Glutamatergic neuron (in vitro differentiated cells): ENCODE measurements around the gene MED13L. TPM values are rescaled to one million over a fixed set of nuclear protein-coding genes. Genes with fewer than 3 reads are reported as not detected.

Experiments
- DNase-seq: peaks from one replicate; pipeline ENCODE4 v3.0.0; 2022
- H3K27ac Mint-ChIP-seq: one replicate; pipeline ENCODE4 v1.8.0; 2020; ENCODE audit warnings: mild to moderate bottlenecking, mixed read lengths, inconsistent platforms; ENCODE audit not compliant: unreplicated experiment
- H3K27me3 Mint-ChIP-seq: one replicate; pipeline ENCODE4 v1.8.0; 2020; ENCODE audit warnings: mild to moderate bottlenecking, moderate library complexity, mixed read lengths, inconsistent platforms; ENCODE audit not compliant: unreplicated experiment
- H3K36me3 Mint-ChIP-seq: one replicate; pipeline ENCODE4 v1.8.0; 2020; ENCODE audit warnings: mild to moderate bottlenecking, mixed read lengths, inconsistent platforms; ENCODE audit not compliant: unreplicated experiment
- H3K4me1 Mint-ChIP-seq: one replicate; pipeline ENCODE4 v1.8.0; 2020; ENCODE audit warnings: mild to moderate bottlenecking, low read depth, mixed read lengths, inconsistent platforms; ENCODE audit not compliant: unreplicated experiment
- H3K4me3 Mint-ChIP-seq: one replicate; pipeline ENCODE4 v1.8.0; 2020; ENCODE audit warnings: mild to moderate bottlenecking, mixed read lengths, inconsistent platforms; ENCODE audit not compliant: unreplicated experiment
- H3K9me3 Mint-ChIP-seq: one replicate; pipeline ENCODE4 v1.8.0; 2020; ENCODE audit warnings: mild to moderate bottlenecking, moderate library complexity, mixed read lengths, inconsistent platforms; ENCODE audit not compliant: unreplicated experiment
- CTCF ChIP-seq: fragments of 200-600 bp; sonication (generic); IDR thresholded peaks from one replicate; pipeline ENCODE4 v1.5.0; 2021; ENCODE audit not compliant: partially characterized antibody, unreplicated experiment
- total RNA-seq: library from RNA; stranded (reverse); fragmentation: NEBNext Ultra II Directional; extraction: Animal tissue kit (Norgen Biotek cat#: 25700); gene quantifications from one replicate; pipeline ENCODE4 v1.2.1, GENCODE V29; 2021; ENCODE audit not compliant: unreplicated experiment

MED13L gene
- total RNA-seq, 1 donor from 2014 or later, result 95.5 TPM

DNA sequence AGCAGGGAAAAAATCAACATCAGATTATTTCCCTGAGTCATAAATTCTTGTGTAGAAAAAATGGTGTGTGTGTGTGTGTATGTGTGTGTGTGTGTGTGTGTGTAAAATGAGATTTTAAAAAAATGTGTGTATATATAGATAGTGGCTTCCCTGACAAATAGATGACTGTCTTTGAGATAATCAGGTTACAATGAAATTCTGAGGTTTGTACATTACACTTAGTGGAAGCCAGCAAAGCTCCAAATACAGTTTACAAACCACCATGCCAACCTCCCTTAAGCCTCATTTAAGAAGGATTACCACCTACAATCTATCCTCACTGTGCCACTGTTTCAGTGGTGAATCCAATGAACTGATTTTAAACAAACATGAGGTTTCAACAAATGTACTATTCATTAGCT lies 93.8 kb downstream of the MED13L start:
- no peak overlapping the region for H3K27ac Mint-ChIP-seq
- DNase-seq, result no peak
- no peaks in the 10 kb centered on the region for H3K9me3 Mint-ChIP-seq
- peaks cover 3% of the 10 kb centered on the region for H3K4me1 Mint-ChIP-seq
- TF ChIP-seq CTCF, result no peak
- no peak overlapping the region for H3K4me3 Mint-ChIP-seq
- H3K27me3 Mint-ChIP-seq, result peaks cover 3% of the 10 kb centered on the region
- H3K36me3 Mint-ChIP-seq, result no peaks in the 10 kb centered on the region

GRCh38 chr12:116182359-116183063 lies 95.0 kb downstream of the MED13L start:
- Mint-ChIP-seq H3K9me3 (no peaks in the 10 kb centered on the region), H3K4me3 (no peak overlapping the region), H3K27ac (no peak overlapping the region), H3K36me3 (no peaks in the 10 kb centered on the region), H3K4me1 (peaks cover 3% of the 10 kb centered on the region), H3K27me3 (peaks cover 3% of the 10 kb centered on the region)
- DNase-seq, result no peak
- TF ChIP-seq CTCF, result no peak

DNA sequence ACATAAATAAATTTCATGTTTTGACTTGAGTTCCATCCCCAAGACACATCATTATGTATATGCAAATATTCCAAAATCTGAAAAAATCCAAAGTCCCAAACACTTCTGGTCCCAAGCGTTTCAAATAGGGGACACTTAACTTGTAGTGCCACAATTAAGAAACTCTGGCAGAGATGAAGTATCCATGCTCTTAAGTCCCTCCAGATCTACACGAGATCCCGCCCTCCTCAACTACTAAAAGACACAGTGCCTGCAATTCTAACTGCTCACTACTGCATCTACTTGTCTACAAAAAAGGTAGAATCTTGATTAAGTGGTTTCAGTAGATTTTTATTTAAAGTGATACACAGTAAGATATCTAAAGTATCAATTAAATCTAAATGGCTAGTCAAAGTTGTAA lies 97.0 kb downstream of the MED13L start:
- Mint-ChIP-seq H3K27me3 (no peaks in the 10 kb centered on the region), H3K9me3 (peaks cover 1% of the 10 kb centered on the region), H3K36me3 (no peaks in the 10 kb centered on the region), H3K4me1 (no peaks in the 10 kb centered on the region), H3K4me3 (no peak overlapping the region), H3K27ac (no peak overlapping the region)
- TF ChIP-seq CTCF, result no peak
- DNase-seq, result no peak

DNA sequence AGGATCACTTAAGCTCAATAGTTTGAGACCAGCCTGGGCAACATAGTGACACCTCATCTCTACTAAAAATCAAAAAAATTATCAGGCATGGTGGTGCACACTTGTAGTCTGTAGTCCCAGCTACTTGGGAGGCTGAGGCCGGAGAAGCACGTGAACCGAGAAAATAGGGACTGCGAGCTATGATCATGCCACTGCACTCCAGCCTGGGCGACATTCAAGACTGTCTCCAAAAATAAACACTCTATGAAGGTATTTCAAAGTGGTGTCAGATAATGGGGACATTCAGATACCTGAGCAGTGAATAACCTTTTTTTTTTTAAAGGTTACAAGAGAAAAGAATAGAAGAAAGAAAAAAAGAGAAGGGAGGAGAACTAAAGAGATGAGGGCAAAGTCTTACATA lies 98.1 kb downstream of the MED13L start:
- Mint-ChIP-seq H3K36me3 (no peaks in the 10 kb centered on the region), H3K4me3 (no peak overlapping the region), H3K4me1 (peaks cover 1% of the 10 kb centered on the region), H3K27ac (no peak overlapping the region), H3K9me3 (peaks cover 1% of the 10 kb centered on the region), H3K27me3 (no peaks in the 10 kb centered on the region)
- TF ChIP-seq CTCF, result no peak
- DNase-seq, result no peak

- Mint-ChIP-seq H3K4me1 (peaks cover 1% of the 10 kb centered on the region), H3K4me3 (no peak overlapping the region), H3K27ac (no peak overlapping the region), H3K27me3 (no peaks in the 10 kb centered on the region), H3K9me3 (peaks cover 1% of the 10 kb centered on the region), H3K36me3 (no peaks in the 10 kb centered on the region)
- DNase-seq, result no peak
- no peak for TF ChIP-seq CTCF
Observed at GRCh38 chr12:116177017-116177416, 100.5 kb downstream of the MED13L start.
